Measurements from ENCODE around the gene TSPAN7. TPM values are rescaled to one million over a fixed set of nuclear protein-coding genes. Genes with fewer than 3 reads are reported as not detected.

TSPAN7 gene
- total and polyA plus RNA-seq, 2 of the 8 experiments (the other 6 are each of a cell fraction or from before 2014, with no cell fraction given) = 32.1 to 37.7 TPM

DNA sequence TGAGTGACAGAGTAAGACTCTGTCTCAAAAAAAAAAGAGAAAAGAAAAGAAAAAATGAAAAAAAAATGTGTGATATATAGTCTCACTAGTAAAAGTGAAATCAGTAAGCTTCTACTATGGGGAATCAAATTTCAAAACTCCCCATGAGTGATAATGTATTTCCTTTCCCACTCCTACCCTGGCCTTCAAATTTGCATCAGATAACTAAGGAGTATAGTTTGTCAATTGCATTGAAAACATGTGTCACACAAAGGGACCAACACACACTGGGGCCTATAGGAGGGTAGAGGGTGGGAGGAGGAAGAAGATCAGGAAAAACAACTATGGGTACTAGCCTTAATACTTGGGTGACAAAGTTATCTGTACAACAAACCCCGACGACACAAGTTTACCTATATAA, 118.4 kb downstream of the TSPAN7 start:
- H3K4me1 ChIP-seq (replicated peaks in 1 of 4; ENCODE audit: control insufficient read depth in 3 of 4, insufficient read depth in 4 of 4, low read length in 3 of 4) = no peaks in the 10 kb centered on the region
- CTCF ChIA-PET (ENCODE audit: partially characterized antibody) = interaction anchor here (1.7 kb wide), 1 partner anchor 75 kb away, joined by 3 read pairs; no protein-coding TSS in a partner anchor
- H2BK20ac ChIP-seq (ENCODE audit: low read length) = no peak overlapping the region
- no peak overlapping the region for H2BK12ac ChIP-seq (ENCODE audit: low read depth, low read length)
- H4K5ac ChIP-seq (ENCODE audit: insufficient read length, low read depth, low read length) = no peak overlapping the region
- H2AK5ac ChIP-seq (ENCODE audit: low read depth, low read length) = no peak overlapping the region
- no peaks in the 10 kb centered on the region for H3K79me2 ChIP-seq (ENCODE audit: control insufficient read depth in 1 of 2, insufficient read depth in 2 of 2, low read length in 2 of 2)
- no peak overlapping the region for H3K14ac ChIP-seq (ENCODE audit: insufficient read length)
- no peak overlapping the region for H3K23ac ChIP-seq (ENCODE audit: insufficient read length)
- H2BK5ac ChIP-seq (ENCODE audit: low read depth, low read length) = no peak overlapping the region
- no peak overlapping the region for H3K4ac ChIP-seq (replicated peaks; ENCODE audit: insufficient read length, low read depth, low read length)
- H3K27ac ChIP-seq (ENCODE audit: low read depth, low read length) = no peak overlapping the region
- H3K4me3 ChIP-seq (ENCODE audit: extremely low read depth in 1 of 4, insufficient read depth in 2 of 4, low read depth in 3 of 4, low read length in 4 of 4) = no peak overlapping the region
- H2AFZ ChIP-seq (ENCODE audit: low read length) = no peak overlapping the region
- no peak overlapping the region for H3K4me2 ChIP-seq (ENCODE audit: insufficient read depth in 1 of 2, low read depth in 2 of 2, low read length in 2 of 2)
- H3K18ac ChIP-seq (ENCODE audit: extremely low read depth, low read length) = no peak overlapping the region
- H2BK120ac ChIP-seq (replicated peaks; ENCODE audit: low read depth, low read length) = no peak overlapping the region
- DNase-seq (ENCODE audit: low read depth in 1 of 2, low spot score in 2 of 2) (no peak), FAIRE-seq (no peak)
- H3K23me2 ChIP-seq (ENCODE audit: low read depth, low read length) = no peaks in the 10 kb centered on the region
- no peaks in the 10 kb centered on the region for H3K79me1 ChIP-seq (ENCODE audit: low read depth, low read length)
- no peak overlapping the region for H4K8ac ChIP-seq (ENCODE audit: extremely low read depth, insufficient read depth, low read length)
- H3K27me3 ChIP-seq (replicated peaks in 1 of 4; ENCODE audit: control insufficient read depth in 3 of 4, extremely low read depth in 1 of 4, insufficient read depth in 3 of 4, low read length in 3 of 4) = no peaks in the 10 kb centered on the region
- no peak overlapping the region for H4K91ac ChIP-seq (replicated peaks; ENCODE audit: insufficient read length, low read length)
- H3K36me3 ChIP-seq (ENCODE audit: control insufficient read depth in 2 of 4, insufficient read depth in 4 of 4, low read length in 3 of 4) = no peaks in the 10 kb centered on the region
- no peaks in the 10 kb centered on the region for H4K20me1 ChIP-seq (replicated peaks in 1 of 2; ENCODE audit: control insufficient read depth in 1 of 2, insufficient read depth in 2 of 2, low read length in 2 of 2)
- H3K9me3 ChIP-seq (ENCODE audit: insufficient read depth in 2 of 2, low read depth in 1 of 2, low read length in 1 of 2) = no peaks in the 10 kb centered on the region
- H3K9ac ChIP-seq (replicated peaks in 1 of 4; ENCODE audit: extremely low read depth in 1 of 4, low read depth in 3 of 4, low read length in 3 of 4) = no peak overlapping the region
- H3K56ac ChIP-seq (replicated peaks; ENCODE audit: insufficient read length, low read depth, low read length) = no peak overlapping the region
- no peak overlapping the region for H2BK15ac ChIP-seq (ENCODE audit: low read length)
- WGBS, 2 experiments (ENCODE audit: extremely low coverage in 1 of 2, insufficient coverage in 1 of 2, insufficient read length in 1 of 2, insufficient replicate concordance in 2 of 2, low coverage in 1 of 2, low lambda C conversion rate in 2 of 2, missing lambda C conversion rate in 1 of 2) = 95% methylated on average over 2 of the region's 2 CpGs; no CpG with 5 or more reads in 1 of the 2 experiments
- POLR2A ChIA-PET (ENCODE audit: partially characterized antibody) = no interaction called here
- TF ChIP-seq TAF7 (optimal IDR thresholded peaks at IDR 0.05; ENCODE audit: borderline replicate concordance, low read depth, low read length) = no peak
- TF ChIP-seq SRF (IDR thresholded peaks at IDR 0.05; ENCODE audit: low read depth, low read length) = no peak
- no peak for TF ChIP-seq CREB1 (IDR thresholded peaks at IDR 0.05)
- no peak for TF ChIP-seq ASH2L (IDR thresholded peaks at IDR 0.05; ENCODE audit: low read length)
- TF ChIP-seq BCL11A (IDR thresholded peaks at IDR 0.05; ENCODE audit: low read depth in 2 of 2, low read length in 2 of 2) = no peak
- TF ChIP-seq GTF2F1 (IDR thresholded peaks at IDR 0.05; ENCODE audit: borderline replicate concordance, low read depth, low read length) = no peak
- no peak for TF ChIP-seq RNF2 (IDR thresholded peaks at IDR 0.05; ENCODE audit: borderline replicate concordance, low read depth, low read length, missing control alignments, poor library complexity, severe bottlenecking)
- no peak for TF ChIP-seq TBP (IDR thresholded peaks at IDR 0.05; ENCODE audit: low read depth, low read length)
- no peak for TF ChIP-seq SP2 (IDR thresholded peaks at IDR 0.05; ENCODE audit: low read length)
- no peak for TF ChIP-seq CHD2 (IDR thresholded peaks at IDR 0.05; ENCODE audit: low read length)

Measured in H1 (cell line).